GM12873 (cell line): ENCODE results near the gene HYAL4.
A peak's percentile ranks its signal among the peaks of the same experiment; 100 is the strongest.

Source experiments
- TF ChIP-seq, protein P1 (sequence below): IDR thresholded peaks from 2 replicates; pipeline ENCODE4 v1.5.1; 2012; ENCODE audit warnings: low read depth, mild to moderate bottlenecking, moderate library complexity, low read length, control low read depth; ENCODE audit not compliant: insufficient read depth; ENCODE audit errors: missing control alignments

The HYAL4 gene

DNA sequence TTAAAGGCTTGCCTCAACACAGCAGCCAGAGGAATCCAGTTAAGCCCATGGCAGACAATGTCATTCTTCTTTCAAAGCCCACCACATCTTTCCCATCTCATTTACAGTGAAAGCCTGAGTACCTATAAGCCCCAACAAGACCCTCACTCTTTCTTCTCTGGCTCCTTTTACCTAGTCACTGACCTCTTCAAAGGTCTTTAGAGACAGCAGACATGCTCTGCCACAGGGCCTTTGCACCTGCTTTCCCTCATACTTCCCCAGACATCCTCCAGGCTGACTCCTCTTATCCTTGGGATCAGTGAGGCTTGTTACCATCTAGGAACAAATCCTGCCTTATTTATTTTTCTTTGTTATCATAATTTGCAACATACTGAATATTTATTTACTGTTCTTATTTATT lies 17.8 kb downstream of the HYAL4 start:
- TF ChIP-seq, protein P1, sequence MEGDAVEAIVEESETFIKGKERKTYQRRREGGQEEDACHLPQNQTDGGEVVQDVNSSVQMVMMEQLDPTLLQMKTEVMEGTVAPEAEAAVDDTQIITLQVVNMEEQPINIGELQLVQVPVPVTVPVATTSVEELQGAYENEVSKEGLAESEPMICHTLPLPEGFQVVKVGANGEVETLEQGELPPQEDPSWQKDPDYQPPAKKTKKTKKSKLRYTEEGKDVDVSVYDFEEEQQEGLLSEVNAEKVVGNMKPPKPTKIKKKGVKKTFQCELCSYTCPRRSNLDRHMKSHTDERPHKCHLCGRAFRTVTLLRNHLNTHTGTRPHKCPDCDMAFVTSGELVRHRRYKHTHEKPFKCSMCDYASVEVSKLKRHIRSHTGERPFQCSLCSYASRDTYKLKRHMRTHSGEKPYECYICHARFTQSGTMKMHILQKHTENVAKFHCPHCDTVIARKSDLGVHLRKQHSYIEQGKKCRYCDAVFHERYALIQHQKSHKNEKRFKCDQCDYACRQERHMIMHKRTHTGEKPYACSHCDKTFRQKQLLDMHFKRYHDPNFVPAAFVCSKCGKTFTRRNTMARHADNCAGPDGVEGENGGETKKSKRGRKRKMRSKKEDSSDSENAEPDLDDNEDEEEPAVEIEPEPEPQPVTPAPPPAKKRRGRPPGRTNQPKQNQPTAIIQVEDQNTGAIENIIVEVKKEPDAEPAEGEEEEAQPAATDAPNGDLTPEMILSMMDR, result no peak

DNA sequence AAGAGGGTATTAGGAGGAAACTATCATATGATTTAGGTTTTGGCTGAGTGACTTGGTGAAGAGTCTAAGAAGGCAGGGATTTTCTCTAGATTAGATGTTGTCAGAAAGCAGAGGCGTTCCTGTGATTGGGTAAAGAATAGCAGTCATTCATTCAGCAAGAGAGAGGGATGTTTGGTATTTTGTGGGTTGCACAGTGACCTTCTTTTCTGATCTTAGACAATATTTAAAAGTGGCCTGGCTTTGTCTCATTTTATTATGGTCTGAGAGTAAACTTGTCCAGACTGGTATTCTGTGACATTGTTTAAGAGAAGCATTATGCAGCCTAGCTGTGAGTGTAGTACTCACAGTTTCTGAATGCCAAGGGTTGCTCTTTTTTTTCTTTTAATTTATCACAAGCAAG lies 18.5 kb downstream of the HYAL4 start:
- TF ChIP-seq, protein P1, result no peak

DNA sequence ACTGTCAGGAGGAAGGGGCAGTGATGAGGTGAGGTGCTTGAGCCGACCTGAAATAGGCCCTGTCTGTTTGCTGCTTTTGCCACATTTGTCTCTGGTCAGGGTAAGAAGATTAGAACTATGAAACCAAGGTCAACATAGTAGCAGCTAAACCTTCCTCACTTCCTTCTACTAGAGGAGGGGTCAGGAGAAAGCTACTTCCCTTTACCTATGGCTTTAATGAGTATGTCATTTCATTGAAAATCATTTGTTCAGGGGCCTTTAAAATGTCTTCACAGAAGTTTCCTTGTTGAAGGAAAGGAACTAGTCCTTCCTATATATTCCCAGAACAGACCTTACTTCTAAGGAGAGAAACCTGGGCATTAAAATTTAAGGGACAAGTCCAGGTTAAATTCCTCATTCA lies 19.0 kb downstream of the HYAL4 start:
- TF ChIP-seq, protein P1, result no peak

DNA sequence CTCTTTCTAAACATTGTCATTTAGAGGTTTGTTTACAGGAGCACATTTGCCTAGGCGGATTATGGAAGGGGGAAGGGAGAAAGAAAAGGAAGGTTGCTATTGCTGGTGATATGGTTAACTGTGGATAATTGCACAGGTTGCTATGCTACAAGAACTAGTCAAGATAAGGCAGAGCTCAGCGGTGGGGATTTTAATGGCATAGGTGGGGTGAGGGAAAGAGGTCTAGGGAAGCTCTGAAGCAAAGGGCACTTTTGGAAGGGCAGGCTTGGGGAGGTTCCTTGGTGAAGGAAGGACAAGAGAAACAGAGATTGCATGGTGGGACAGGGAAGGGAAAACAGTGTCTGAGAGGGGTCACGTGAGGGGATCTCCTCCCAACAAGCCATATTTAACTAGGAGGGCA lies 19.5 kb downstream of the HYAL4 start:
- TF ChIP-seq, protein P1, result no peak

DNA sequence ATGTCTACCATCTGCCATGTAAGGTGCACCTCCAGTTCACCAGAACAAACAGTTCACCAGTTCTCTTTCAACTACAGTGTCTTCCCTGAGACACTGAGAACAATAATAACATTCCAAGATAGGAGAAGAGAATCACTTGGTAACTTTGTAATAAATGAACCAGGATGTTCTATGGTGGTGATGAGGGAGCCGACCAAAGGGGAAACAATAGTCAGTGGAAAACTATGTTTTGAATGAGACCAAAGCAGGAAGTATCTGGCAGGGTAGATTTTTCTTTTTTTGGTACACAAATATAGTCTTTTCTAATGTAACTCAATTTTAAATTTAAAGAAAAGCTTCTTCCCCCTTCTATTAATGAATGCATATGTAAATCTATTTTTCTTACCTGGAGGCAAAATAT lies 20.0 kb downstream of the HYAL4 start:
- TF ChIP-seq, protein P1, result no peak

DNA sequence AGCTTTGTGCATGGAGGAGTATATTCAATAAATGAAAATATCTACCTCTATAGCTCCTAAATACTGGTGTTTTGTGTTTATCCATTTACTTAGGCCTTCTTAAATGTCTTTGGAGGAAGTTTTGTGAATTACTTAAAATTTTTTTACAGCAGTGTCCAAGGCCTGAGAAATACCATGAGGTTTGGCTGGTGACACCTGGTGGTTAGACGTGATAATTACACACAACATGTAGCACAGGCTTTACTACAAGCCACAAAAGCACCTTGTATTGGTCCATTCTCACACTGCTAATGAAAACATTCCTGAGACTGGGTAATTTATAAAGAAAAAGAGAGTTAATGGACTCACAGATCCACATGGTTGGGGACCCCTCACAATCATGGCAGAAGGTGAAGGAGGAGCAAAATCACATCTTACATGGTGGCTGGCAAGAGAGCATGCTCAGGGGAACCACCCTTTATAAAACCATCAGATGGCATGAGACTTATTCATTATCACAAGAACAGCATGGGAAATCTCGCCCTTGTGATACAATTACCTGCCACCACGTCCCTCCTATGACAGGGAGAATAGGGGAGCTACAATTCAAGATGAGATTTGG lies 20.6 kb downstream of the HYAL4 start:
- TF ChIP-seq, protein P1, result peak; percentile 68

DNA sequence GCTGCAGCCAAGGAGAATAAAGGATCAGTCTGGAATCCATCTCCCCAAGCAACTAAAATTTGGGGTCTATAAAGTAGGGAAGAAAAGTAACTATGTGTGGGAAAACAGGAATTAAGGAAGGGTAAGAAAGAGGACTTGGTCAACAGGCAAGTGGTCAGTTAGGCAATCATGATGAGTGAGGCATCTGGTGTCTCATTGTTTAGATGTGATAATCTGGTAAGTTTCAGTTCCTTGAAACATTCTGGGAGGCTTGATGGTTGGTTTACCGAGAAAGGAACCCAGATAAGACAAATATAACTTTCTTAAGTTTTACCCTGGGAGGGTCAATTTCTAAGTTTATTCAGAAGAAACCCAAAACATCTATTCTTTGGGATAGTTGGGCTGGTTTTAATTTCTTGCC lies 22.3 kb downstream of the HYAL4 start:
- TF ChIP-seq, protein P1, result no peak
